Lower leg skin (tissue), 3 donors: Measurements from ENCODE around the gene EGLN1.

ENCODE experiments used
- CTCF ChIP-seq, 3 donors: fragments of 450-650 bp; IDR thresholded peaks; one replicate each; pipeline ENCODE4 v1.5.1; 2016; ENCODE audit warnings: antibody characterized with exemption in 3 of 3, mild to moderate bottlenecking in 3 of 3, moderate library complexity in 2 of 3
- POLR2A ChIP-seq, 2 donors: fragments of 450-650 bp; IDR thresholded peaks; one replicate each; pipeline ENCODE4 v1.6.1; 2016 to 2017; ENCODE audit warnings: antibody characterized with exemption in 2 of 2, mild to moderate bottlenecking in 1 of 2, moderate library complexity in 1 of 2

DNA sequence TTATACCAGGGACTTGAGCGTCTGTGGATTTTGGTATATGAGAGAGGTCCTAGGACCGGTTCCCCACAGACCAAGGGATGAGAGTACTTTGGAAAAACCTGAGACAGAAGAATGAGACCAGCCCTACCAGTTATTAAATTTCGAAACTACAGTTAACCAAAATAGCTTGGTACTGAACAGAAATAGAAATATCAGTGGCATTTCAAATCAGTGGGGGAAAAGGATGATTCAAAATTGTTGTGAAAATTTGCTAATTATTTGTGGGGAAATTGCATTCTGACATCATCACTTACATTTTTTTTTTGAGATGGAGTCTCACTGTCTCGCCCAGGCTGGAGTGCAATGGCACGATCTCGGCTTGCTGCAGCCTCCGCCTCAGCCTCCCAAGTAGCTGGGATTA is 92.6 kb downstream of the EGLN1 start:
- TF ChIP-seq CTCF (IDR thresholded peaks at IDR 0.05) (no peak), POLR2A (IDR thresholded peaks at IDR 0.05) (no peak)
